ENCODE measurements around the gene KRT34. TPM values are rescaled to one million over a fixed set of nuclear protein-coding genes. Genes with fewer than 3 reads are reported as not detected.

KRT34 gene
- polyA plus RNA-seq, 1 donor = not detected

DNA sequence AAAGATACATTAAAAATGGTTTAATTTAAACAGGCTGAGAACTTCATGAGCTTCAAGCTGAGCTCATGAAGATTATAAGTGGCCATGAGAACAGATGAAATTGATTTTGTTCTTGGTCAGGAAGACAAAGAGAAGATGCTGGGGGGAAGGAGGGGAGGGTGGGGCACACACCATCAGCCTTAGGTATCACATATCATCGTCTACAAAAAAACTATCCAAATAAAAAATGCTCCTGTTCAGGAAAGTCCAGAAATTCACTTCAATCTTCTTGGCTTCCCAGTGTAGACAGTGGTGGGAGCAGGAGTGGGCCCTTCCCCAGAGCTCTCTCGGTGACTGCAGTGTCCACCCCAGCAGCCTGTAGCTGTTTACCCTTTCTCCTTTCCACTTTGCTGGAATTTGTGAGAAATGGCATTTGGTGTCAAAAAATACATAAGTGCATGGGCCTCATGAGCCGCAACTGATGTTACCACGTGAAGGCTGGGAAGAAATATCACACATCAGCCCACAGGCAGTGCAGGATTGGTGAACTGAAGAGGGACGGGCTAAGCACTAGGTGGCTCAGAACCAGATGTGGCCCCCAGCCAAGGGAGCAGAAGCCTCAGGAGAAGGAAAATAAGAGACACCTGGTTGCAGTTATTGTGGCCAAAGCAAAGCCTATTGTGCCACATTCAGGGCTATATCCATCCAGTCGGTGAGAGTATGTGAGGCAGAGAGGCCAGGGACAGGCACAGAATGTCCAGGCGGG, 36.2 kb upstream of the KRT34 start:
- no peaks in the 10 kb centered on the region for H3K36me3 ChIP-seq (ENCODE audit: control insufficient read depth, insufficient read depth, low read length)
- DNase-seq = no peak

DNA sequence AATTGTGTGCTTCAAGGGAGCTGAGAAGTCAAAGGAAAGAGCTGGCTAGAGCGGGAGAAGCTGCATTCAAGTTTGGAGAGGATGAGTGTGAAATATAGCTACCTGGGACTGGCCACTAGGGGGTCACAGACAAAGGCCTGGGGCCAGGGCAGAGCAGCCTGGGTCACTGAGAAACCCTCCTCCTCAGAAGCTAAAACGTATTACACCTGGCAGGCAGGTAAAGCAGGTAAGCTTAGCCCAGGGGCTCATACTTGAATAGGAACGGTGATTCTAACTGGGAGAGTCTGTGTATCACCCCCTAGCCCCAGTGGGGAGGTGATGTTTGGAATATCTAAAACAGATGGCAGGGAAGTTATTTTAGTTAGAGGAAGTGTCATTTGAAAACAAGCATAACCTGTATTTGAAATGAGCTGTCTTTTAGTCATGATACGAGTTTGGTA, 35.5 kb upstream of the KRT34 start:
- H3K27me3 ChIP-seq (ENCODE audit: control insufficient read depth, insufficient read depth, low read length) = no peaks in the 10 kb centered on the region
- 86% methylated on average over 1 of the region's 4 CpGs for WGBS (ENCODE audit: insufficient coverage, low lambda C conversion rate)
- no peak for DNase-seq

More for the DNA sequence above, 36.2 kb upstream of the KRT34 start:
- H3K4me1 ChIP-seq (ENCODE audit: control insufficient read depth, insufficient read depth, low read length) = no peaks in the 10 kb centered on the region
- H3K27me3 ChIP-seq (ENCODE audit: control insufficient read depth, insufficient read depth, low read length) = no peaks in the 10 kb centered on the region
- no peak overlapping the region for H3K27ac ChIP-seq (ENCODE audit: low read length)
- no CpG with 5 or more reads among the region's 7 CpGs for WGBS (ENCODE audit: insufficient coverage, low lambda C conversion rate)
- no peak overlapping the region for H3K4me3 ChIP-seq (ENCODE audit: low read length)
- no peaks in the 10 kb centered on the region for H3K9me3 ChIP-seq (ENCODE audit: control insufficient read depth, low read depth, low read length)

GRCh38 chr17:41417127-41417526, 35.0 kb upstream of the KRT34 start:
- H3K27ac ChIP-seq (ENCODE audit: low read length) = no peak overlapping the region
- WGBS (ENCODE audit: insufficient coverage, low lambda C conversion rate) = no CpG with 5 or more reads among the region's 6 CpGs

More for the DNA sequence above, 35.5 kb upstream of the KRT34 start:
- H3K4me1 ChIP-seq (ENCODE audit: control insufficient read depth, insufficient read depth, low read length) = no peaks in the 10 kb centered on the region
- no peaks in the 10 kb centered on the region for H3K36me3 ChIP-seq (ENCODE audit: control insufficient read depth, insufficient read depth, low read length)
- H3K27ac ChIP-seq (ENCODE audit: low read length) = no peak overlapping the region
- no peaks in the 10 kb centered on the region for H3K9me3 ChIP-seq (ENCODE audit: control insufficient read depth, low read depth, low read length)
- no peak overlapping the region for H3K4me3 ChIP-seq (ENCODE audit: low read length)

GRCh38 chr17:41416479-41416878, 34.4 kb upstream of the KRT34 start:
- H3K4me1 ChIP-seq (ENCODE audit: control insufficient read depth, insufficient read depth, low read length) = no peaks in the 10 kb centered on the region
- H3K27me3 ChIP-seq (ENCODE audit: control insufficient read depth, insufficient read depth, low read length) = no peaks in the 10 kb centered on the region
- no peak overlapping the region for H3K27ac ChIP-seq (ENCODE audit: low read length)
- WGBS (ENCODE audit: insufficient coverage, low lambda C conversion rate) = 88% methylated on average over 1 of the region's 5 CpGs
- H3K9me3 ChIP-seq (ENCODE audit: control insufficient read depth, low read depth, low read length) = no peaks in the 10 kb centered on the region
- H3K4me3 ChIP-seq (ENCODE audit: low read length) = no peak overlapping the region
- no peak for DNase-seq
- no peaks in the 10 kb centered on the region for H3K36me3 ChIP-seq (ENCODE audit: control insufficient read depth, insufficient read depth, low read length)

More at GRCh38 chr17:41417127-41417526, 35.0 kb upstream of the KRT34 start:
- Histone ChIP-seq H3K4me3 (ENCODE audit: low read length) (no peak overlapping the region), H3K27me3 (ENCODE audit: control insufficient read depth, insufficient read depth, low read length) (no peaks in the 10 kb centered on the region), H3K4me1 (ENCODE audit: control insufficient read depth, insufficient read depth, low read length) (no peaks in the 10 kb centered on the region), H3K9me3 (ENCODE audit: control insufficient read depth, low read depth, low read length) (no peaks in the 10 kb centered on the region), H3K36me3 (ENCODE audit: control insufficient read depth, insufficient read depth, low read length) (no peaks in the 10 kb centered on the region)
- no peak for DNase-seq

DNA sequence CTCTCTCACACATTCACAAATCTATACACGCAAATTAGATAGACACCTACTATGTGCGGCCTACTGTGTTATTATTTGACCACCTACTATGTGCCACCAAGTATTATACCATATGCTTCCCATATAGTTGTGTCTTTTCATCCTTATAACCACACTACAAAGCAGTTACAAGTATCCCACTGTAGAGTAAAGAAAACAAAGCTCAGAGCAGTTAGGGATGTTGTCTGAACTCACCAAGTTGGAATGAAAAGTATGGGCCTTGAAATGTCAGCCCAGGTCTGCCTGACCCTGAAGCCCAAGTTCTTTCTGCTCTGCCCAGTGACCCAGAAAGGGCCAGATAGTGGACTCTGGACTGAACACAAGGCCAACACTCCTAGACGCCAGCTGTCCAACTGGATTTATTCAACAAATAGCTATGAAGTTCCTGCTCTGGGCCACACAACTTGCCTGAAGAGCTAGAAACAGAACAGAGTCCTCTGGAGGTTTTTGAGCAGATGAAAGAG, 33.8 kb upstream of the KRT34 start:
- Histone ChIP-seq H3K4me3 (ENCODE audit: low read length) (no peak overlapping the region), H3K27me3 (ENCODE audit: control insufficient read depth, insufficient read depth, low read length) (no peaks in the 10 kb centered on the region), H3K36me3 (ENCODE audit: control insufficient read depth, insufficient read depth, low read length) (no peaks in the 10 kb centered on the region), H3K4me1 (ENCODE audit: control insufficient read depth, insufficient read depth, low read length) (no peaks in the 10 kb centered on the region), H3K9me3 (ENCODE audit: control insufficient read depth, low read depth, low read length) (no peaks in the 10 kb centered on the region), H3K27ac (ENCODE audit: low read length) (no peak overlapping the region)
- WGBS (ENCODE audit: insufficient coverage, low lambda C conversion rate) = 65% methylated on average over 2 of the region's 3 CpGs
- no peak for DNase-seq

DNA sequence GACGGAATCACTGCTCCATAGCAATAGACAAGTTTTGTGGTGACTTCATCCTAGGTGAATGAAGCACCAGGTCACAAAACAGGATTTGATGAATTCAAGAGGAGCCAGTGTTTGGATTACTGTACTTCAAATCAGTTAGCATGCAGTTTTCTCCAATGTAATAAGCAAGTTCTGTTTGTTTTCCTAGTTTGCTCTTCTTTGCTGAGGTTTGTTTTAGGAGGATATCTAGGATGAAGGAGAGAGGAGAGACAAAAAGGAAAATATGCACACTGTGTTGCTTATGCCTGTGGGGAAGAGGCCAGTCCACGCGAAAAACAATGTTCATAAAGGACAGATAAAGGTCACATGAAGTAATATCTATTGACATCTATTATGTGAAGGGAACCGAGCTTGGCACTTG, 33.3 kb upstream of the KRT34 start:
- no peaks in the 10 kb centered on the region for H3K9me3 ChIP-seq (ENCODE audit: control insufficient read depth, low read depth, low read length)
- H3K4me1 ChIP-seq (ENCODE audit: control insufficient read depth, insufficient read depth, low read length) = no peaks in the 10 kb centered on the region
- no peak overlapping the region for H3K4me3 ChIP-seq (ENCODE audit: low read length)
- no peaks in the 10 kb centered on the region for H3K27me3 ChIP-seq (ENCODE audit: control insufficient read depth, insufficient read depth, low read length)
- H3K27ac ChIP-seq (ENCODE audit: low read length) = no peak overlapping the region
- no CpG with 5 or more reads among the region's 4 CpGs for WGBS (ENCODE audit: insufficient coverage, low lambda C conversion rate)
- no peak for DNase-seq
- H3K36me3 ChIP-seq (ENCODE audit: control insufficient read depth, insufficient read depth, low read length) = no peaks in the 10 kb centered on the region

DNA sequence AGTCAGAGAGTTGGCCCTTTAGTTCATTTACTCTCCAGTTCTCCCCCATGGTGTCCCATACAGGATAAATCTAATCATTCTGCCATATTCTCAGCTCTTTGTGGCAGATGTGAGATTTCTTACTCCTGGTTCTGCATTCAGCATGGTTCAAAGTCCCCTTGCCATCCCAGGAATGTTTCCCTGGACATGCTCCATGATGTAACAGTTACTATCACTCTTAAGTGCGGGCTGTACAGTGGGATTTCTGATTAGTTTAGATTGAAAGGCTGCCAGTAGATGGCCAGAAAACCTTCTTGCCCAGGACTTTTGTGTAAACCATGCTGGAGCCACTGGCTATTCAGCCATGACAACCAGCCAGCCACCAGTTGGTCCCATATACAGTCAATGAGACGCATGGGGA, 31.9 kb upstream of the KRT34 start:
- H3K4me3 ChIP-seq (ENCODE audit: low read length) = no peak overlapping the region
- DNase-seq = no peak
- no peaks in the 10 kb centered on the region for H3K4me1 ChIP-seq (ENCODE audit: control insufficient read depth, insufficient read depth, low read length)
- H3K27me3 ChIP-seq (ENCODE audit: control insufficient read depth, insufficient read depth, low read length) = no peaks in the 10 kb centered on the region
- WGBS (ENCODE audit: insufficient coverage, low lambda C conversion rate) = no CpG with 5 or more reads among the region's 2 CpGs
- no peaks in the 10 kb centered on the region for H3K9me3 ChIP-seq (ENCODE audit: control insufficient read depth, low read depth, low read length)
- H3K36me3 ChIP-seq (ENCODE audit: control insufficient read depth, insufficient read depth, low read length) = no peaks in the 10 kb centered on the region
- no peak overlapping the region for H3K27ac ChIP-seq (ENCODE audit: low read length)

DNA sequence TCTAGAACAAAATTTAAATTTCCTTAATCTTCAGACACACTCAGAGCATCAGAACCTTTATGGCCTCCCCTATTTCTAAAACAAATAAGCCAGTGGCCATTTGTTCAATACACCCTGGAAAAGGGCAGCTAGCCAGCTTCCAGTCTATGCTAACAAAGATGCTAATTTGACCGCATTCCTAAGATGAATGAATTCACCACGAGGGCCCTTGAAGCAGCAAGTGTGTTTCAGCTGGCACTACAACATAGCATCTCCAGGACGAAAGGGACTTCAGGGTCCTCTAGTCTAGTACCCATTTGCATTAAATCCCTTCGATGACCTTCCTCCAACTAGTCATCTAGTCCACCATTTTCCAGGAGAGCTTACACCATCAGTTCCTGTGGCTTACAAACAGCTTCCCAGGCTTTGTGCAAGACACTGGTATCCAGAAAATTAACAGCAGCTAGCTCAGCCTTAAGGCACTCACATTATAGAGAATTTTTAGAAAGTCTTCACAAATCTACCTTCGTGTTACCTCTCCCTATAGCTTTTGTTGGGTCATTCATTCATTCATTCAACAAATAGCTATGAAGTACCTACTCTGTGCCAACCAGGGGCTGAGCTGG, 31.3 kb upstream of the KRT34 start:
- no peak overlapping the region for H3K4me3 ChIP-seq (ENCODE audit: low read length)
- no peak overlapping the region for H3K27ac ChIP-seq (ENCODE audit: low read length)

DNA sequence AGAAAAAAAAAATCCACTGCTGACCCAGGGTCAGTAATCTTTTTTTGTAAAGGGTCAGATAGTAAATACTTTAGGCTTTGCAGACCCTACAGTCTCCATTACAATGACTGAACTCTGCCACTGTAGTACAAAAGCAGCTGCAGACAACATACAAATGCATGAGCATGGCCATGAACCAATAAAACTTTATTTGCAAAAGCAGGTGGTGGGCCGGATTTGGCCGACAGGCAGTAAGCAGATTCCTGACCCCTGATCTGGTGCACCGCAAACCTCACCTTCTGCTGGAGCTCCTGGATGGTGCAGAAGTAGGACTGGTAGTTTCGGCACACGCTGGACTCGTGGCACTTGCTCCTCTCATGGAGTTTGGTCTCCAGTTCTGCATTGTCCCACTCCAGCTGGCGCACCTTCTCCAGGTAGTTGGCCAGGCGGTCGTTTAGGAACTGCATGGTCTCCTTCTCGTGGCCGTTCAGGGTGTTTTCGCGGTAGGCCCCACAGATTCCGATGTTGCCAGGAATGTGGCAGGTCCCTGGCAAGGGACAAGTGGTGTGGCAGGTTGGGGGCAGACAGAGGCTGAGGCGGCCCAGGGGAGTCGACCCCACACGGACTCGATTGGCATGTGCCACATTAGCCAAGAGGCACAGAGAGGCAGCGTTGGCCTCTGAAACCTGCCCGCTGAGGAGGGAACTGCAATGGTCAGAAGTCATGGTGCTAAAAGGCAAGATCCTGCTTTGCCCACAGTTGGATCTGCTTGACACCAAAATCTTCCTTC, 29.1 kb upstream of the KRT34 start:
- no peak overlapping the region for H3K4me3 ChIP-seq (ENCODE audit: low read length)
- WGBS (ENCODE audit: insufficient coverage, low lambda C conversion rate) = no CpG with 5 or more reads among the region's 20 CpGs
- no peaks in the 10 kb centered on the region for H3K9me3 ChIP-seq (ENCODE audit: control insufficient read depth, low read depth, low read length)
- no peak overlapping the region for H3K27ac ChIP-seq (ENCODE audit: low read length)
- no peaks in the 10 kb centered on the region for H3K4me1 ChIP-seq (ENCODE audit: control insufficient read depth, insufficient read depth, low read length)
- no peak for DNase-seq
- H3K36me3 ChIP-seq (ENCODE audit: control insufficient read depth, insufficient read depth, low read length) = no peaks in the 10 kb centered on the region
- peaks cover 1% of the 10 kb centered on the region for H3K27me3 ChIP-seq (ENCODE audit: control insufficient read depth, insufficient read depth, low read length)

More for the DNA sequence above, 31.3 kb upstream of the KRT34 start:
- no peak for DNase-seq
- Histone ChIP-seq H3K36me3 (ENCODE audit: control insufficient read depth, insufficient read depth, low read length) (no peaks in the 10 kb centered on the region), H3K4me1 (ENCODE audit: control insufficient read depth, insufficient read depth, low read length) (no peaks in the 10 kb centered on the region), H3K9me3 (ENCODE audit: control insufficient read depth, low read depth, low read length) (no peaks in the 10 kb centered on the region), H3K27me3 (ENCODE audit: control insufficient read depth, insufficient read depth, low read length) (no peaks in the 10 kb centered on the region)
- WGBS (ENCODE audit: insufficient coverage, low lambda C conversion rate) = 69% methylated on average over 2 of the region's 5 CpGs

DNA sequence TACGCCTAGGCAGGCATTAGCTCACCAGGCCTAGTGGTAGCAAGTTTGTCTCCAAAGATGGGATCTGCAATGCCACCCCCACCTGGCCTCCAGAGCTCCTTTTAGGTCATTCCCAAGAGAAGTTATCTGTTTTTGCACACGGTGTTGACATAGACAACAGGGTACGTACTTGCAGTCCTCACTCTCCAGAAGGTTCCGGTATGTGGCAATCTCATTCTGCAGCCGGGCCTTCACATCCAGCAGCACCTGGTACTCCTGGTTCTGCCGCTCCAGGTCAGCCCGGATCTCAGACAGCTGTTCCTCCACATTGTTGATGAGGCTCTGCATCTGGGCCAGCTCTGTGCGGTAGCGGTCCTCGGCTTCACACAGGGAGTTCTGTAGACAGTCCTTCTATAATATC, 25.1 kb upstream of the KRT34 start:
- no peak for DNase-seq
- H3K4me3 ChIP-seq (ENCODE audit: low read length) = no peak overlapping the region
- H3K27ac ChIP-seq (ENCODE audit: low read length) = no peak overlapping the region
- H3K4me1 ChIP-seq (ENCODE audit: control insufficient read depth, insufficient read depth, low read length) = no peaks in the 10 kb centered on the region
- H3K36me3 ChIP-seq (ENCODE audit: control insufficient read depth, insufficient read depth, low read length) = no peaks in the 10 kb centered on the region
- WGBS (ENCODE audit: insufficient coverage, low lambda C conversion rate) = no CpG with 5 or more reads among the region's 10 CpGs
- H3K9me3 ChIP-seq (ENCODE audit: control insufficient read depth, low read depth, low read length) = no peaks in the 10 kb centered on the region
- peaks cover 3% of the 10 kb centered on the region for H3K27me3 ChIP-seq (ENCODE audit: control insufficient read depth, insufficient read depth, low read length)

Measured in large intestine (tissue), 3 donors.